Calu3 (cell line): Measurements from ENCODE around the gene TBC1D10B. TPM values are rescaled to one million over a fixed set of nuclear protein-coding genes. Genes with fewer than 3 reads are reported as not detected.

Experiments
- BruUV-seq: library from RNA; stranded (reverse); fragments of 400-500 nt; replicated peaks from 2 replicates; lab custom pipeline; 2021; lab: Mats Ljungman, UMichigan
- CTCF ChIA-PET: fragments of 300-600 bp; sonication (Branson Sonifier 250); formaldehyde crosslinking; loops from one replicate; lab custom pipeline; 2022; ENCODE audit warnings: antibody characterized with exemption; lab: Charles Lee
- DNase-seq: peaks from one replicate; pipeline ENCODE4 v3.0.0; 2022
- H3K27ac Mint-ChIP-seq: one replicate; pipeline ENCODE4 v1.8.0; 2022; ENCODE audit warnings: mixed read lengths; ENCODE audit not compliant: unreplicated experiment
- H3K27me3 Mint-ChIP-seq: one replicate; pipeline ENCODE4 v1.8.0; 2022; ENCODE audit warnings: mixed read lengths; ENCODE audit not compliant: unreplicated experiment
- H3K36me3 Mint-ChIP-seq: one replicate; pipeline ENCODE4 v1.8.0; 2022; ENCODE audit warnings: mild to moderate bottlenecking, moderate library complexity, mixed read lengths; ENCODE audit not compliant: insufficient read depth, unreplicated experiment
- H3K4me1 Mint-ChIP-seq: one replicate; pipeline ENCODE4 v1.8.0; 2022; ENCODE audit warnings: mild to moderate bottlenecking, low read depth, mixed read lengths; ENCODE audit not compliant: unreplicated experiment
- H3K4me3 Mint-ChIP-seq: one replicate; pipeline ENCODE4 v1.8.0; 2022; ENCODE audit warnings: mild to moderate bottlenecking, low read depth, moderate library complexity, mixed read lengths; ENCODE audit not compliant: unreplicated experiment
- H3K9me3 Mint-ChIP-seq: one replicate; pipeline ENCODE4 v1.8.0; 2022; ENCODE audit warnings: low read depth, mixed read lengths; ENCODE audit not compliant: unreplicated experiment
- CTCF ChIP-seq: fragments of 200-600 bp; IDR thresholded peaks from one replicate; pipeline ENCODE4 v1.8.0; 2022; ENCODE audit warnings: antibody characterized with exemption; ENCODE audit not compliant: unreplicated experiment
- intact Hi-C: fragments of 100-400 bp; cut with micrococcal nuclease; formaldehyde crosslinking; loops from one replicate; pipeline ENCODE4 v1.10.0; 2022; ENCODE audit not compliant: unreplicated experiment
- total RNA-seq: library from RNA; stranded (reverse); gene quantifications from 2 replicates; pipeline ENCODE4 v1.2.3, GENCODE V29; 2022

The TBC1D10B gene
- total RNA-seq, 1 experiment from 2014 or later, result 66.4 TPM

GRCh38 chr16:30395155-30395991 lies 25.1 kb upstream of the TBC1D10B start, which contains the start of gene ZNF48:
TSS of gene ZNF48 (plus strand) at chr16:30395420. CDS start at chr16:30395795, 375 bp downstream.
- CTCF ChIA-PET, result interaction anchor here (0.6 to 1.9 kb wide), 16 partner anchors 12 to 302 kb away, joined by 3 to 24 read pairs (median 4); partner anchors contain the start of genes DCTPP1, FBRS, PRR14 and SEPTIN1
- peak; percentile 93 for DNase-seq
- TF ChIP-seq CTCF, result peak; percentile 70
- Mint-ChIP-seq H3K4me1 (peaks cover 31% of the 10 kb centered on the region), H3K36me3 (peaks cover 45% of the 10 kb centered on the region), H3K27ac (peak within 1 kb of the TSS; percentile 78), H3K4me3 (peak within 1 kb of the TSS; percentile 79), H3K9me3 (no peaks in the 10 kb centered on the region), H3K27me3 (no peaks in the 10 kb centered on the region)
- intact Hi-C loops, result no loop called here
- BruUV-seq, result no TSS peak

- CTCF ChIA-PET, result interaction anchor here (0.6 to 1.9 kb wide), 12 partner anchors 12 to 1532 kb away, joined by 3 to 24 read pairs (median 4); partner anchors contain the start of genes DCTPP1, FBRS, PRR14 and SEPTIN1
- intact Hi-C loops, result no loop called here
- Mint-ChIP-seq H3K36me3 (peaks cover 38% of the 10 kb centered on the region), H3K4me1 (peaks cover 31% of the 10 kb centered on the region), H3K9me3 (no peaks in the 10 kb centered on the region), H3K27ac (peak overlapping the region; percentile 51), H3K4me3 (peak overlapping the region; percentile 79), H3K27me3 (no peaks in the 10 kb centered on the region)
- no peak for TF ChIP-seq CTCF
- no peak for DNase-seq
- BruUV-seq, result no TSS peak
Measured at GRCh38 chr16:30394592-30395154, 24.4 kb upstream of the TBC1D10B start.

- H3K9me3 Mint-ChIP-seq, result no peaks in the 10 kb centered on the region
Measured at GRCh38 chr16:30383521-30383920, 13.2 kb upstream of the TBC1D10B start.

More at GRCh38 chr16:30383521-30383920, 13.2 kb upstream of the TBC1D10B start:
- no peaks in the 10 kb centered on the region for H3K27me3 Mint-ChIP-seq
- BruUV-seq, result no TSS peak
- no peak overlapping the region for H3K27ac Mint-ChIP-seq
- intact Hi-C loops, result no loop called here
- no peak for DNase-seq
- H3K36me3 Mint-ChIP-seq, result peaks cover 28% of the 10 kb centered on the region
- CTCF ChIA-PET, result interaction anchor here (0.7 to 1.7 kb wide), 2 partner anchors 12 to 13 kb away, joined by 3 to 4 read pairs; partner anchors contain the start of genes TBC1D10B and ZNF48
- H3K4me3 Mint-ChIP-seq, result no peak overlapping the region
- H3K4me1 Mint-ChIP-seq, result peaks cover 9% of the 10 kb centered on the region
- no peak for TF ChIP-seq CTCF
